HG02610 (cell line): Measurements from ENCODE around the gene CBX8.
"Not testable (repeated sequence)": the region's sequence is repeated elsewhere in the genome, so short reads cannot be mapped to it uniquely, and the experiment has no call there.

Experiments
- ATAC-seq: cut with Tn5 transposase; IDR thresholded peaks from one replicate; pipeline ENCODE4 v1.9.1; 2021; ENCODE audit warnings: mild to moderate bottlenecking, moderate library complexity; ENCODE audit not compliant: unreplicated experiment

CBX8 gene

GRCh38 chr17:79781736-79782575, 14.9 kb downstream of the CBX8 start:
- ATAC-seq = no peak

- no peak for ATAC-seq
Observed at GRCh38 chr17:79781012-79781650, 15.7 kb downstream of the CBX8 start.

GRCh38 chr17:79779661-79780365, 17.1 kb downstream of the CBX8 start:
- ATAC-seq = no peak

- ATAC-seq = no peak
Observed at GRCh38 chr17:79779084-79779529, 17.8 kb downstream of the CBX8 start.

DNA sequence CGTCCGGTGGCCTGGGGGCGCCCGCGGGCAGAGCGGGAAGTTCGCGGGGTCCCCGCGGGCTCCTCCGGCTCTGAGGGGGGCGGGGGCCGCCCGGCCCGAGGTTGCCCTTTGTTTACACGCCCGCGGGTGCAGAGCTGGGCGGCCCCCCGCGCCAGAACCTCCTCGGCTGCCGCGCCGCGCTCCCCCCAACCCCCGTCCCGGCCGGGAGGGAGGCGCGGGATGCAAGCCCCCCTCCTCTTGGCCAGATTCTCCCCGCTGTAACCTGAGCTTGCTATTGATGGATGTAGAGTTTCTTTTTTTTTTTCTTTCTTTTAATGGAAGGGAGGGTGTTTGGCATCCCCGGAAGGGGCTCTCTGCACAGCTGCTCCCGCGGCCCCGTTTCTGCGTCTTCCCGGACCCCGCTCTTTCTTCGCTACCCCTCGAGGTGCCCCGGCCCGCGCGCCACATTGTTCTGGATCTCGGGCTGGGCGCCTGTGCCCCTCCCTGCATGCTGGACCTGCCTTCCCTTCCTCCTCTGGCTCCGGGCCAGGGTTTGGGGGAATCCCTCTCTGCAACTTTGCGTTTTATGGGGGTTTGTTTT, 18.3 kb downstream of the CBX8 start:
- ATAC-seq = no peak

DNA sequence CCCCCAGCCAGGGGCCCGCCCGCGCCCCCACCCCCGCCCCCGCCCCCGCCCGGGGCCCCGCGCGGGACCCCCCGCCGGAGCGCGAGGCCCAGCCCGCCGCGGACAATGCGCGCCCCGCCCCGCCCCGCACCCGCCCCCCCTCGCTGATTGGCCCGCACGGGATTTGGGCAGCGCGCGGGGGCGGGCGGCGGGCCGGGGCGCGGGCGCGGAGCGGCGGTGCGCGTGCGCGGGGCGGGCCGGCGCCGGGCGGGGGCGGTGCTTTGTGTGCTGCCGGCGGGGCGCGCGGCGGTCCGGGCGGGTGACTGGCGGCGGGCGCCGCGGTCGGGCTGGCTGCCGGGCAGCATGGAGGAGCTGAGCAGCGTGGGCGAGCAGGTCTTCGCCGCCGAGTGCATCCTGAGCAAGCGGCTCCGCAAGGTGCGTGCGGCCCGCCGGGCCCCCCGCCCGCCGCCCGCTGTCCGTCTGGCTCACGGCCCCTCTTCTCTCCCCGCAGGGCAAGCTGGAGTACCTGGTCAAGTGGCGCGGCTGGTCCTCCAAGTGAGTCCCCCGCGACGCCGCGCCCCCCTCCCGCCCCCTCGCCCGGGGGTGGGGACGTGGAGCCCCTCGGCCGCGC, 18.9 kb downstream of the CBX8 start, which contains the start of gene CBX2:
CBX2 (plus strand) TSS at position 255 of the 610 bp plus-strand sequence; CDS start at position 343, 88 bp downstream.
- no peak for ATAC-seq

GRCh38 chr17:79777120-79777893, 19.6 kb downstream of the CBX8 start:
- no peak for ATAC-seq

- ATAC-seq = no peak
Observed at GRCh38 chr17:79776376-79777119, 20.3 kb downstream of the CBX8 start.

DNA sequence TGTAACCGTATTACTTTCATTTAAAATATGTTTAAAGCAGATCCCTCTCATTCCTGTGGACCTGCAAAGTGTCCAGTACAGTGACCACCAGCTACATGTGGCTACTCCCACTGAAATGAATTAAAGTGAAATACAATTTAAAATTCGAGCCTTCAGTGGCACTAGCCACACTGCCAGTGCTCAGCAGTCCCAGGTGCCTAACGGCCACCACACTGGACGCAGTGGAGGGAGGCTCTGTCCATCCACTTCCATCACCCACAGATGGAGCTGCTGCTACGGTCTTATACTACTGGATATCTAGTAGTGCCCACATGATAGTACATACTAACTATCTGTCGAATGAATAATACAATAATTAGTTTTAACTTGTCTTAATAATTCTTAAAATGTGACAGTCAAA, 21.2 kb downstream of the CBX8 start:
- ATAC-seq = no peak

DNA sequence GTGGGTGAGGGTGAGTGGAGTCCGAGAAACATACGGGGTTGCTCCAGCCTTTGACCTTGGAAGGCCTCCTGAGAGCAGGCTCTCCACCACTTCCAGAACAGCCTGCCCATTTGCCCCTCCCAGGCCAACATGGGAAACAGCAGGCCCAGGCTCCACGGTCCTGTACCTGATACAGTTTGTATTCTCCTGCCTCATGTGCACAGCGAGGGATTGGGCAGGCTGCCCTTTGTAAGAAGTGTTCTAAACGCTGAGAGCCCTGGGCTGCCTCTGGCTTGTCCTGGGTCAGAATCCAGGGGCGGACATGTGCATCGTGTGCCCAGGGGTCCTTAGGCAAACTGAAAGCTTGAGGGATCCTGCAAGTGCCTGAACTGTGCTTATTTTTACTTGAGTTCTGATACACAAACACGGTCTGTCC, 22.3 kb downstream of the CBX8 start:
- no peak for ATAC-seq

DNA sequence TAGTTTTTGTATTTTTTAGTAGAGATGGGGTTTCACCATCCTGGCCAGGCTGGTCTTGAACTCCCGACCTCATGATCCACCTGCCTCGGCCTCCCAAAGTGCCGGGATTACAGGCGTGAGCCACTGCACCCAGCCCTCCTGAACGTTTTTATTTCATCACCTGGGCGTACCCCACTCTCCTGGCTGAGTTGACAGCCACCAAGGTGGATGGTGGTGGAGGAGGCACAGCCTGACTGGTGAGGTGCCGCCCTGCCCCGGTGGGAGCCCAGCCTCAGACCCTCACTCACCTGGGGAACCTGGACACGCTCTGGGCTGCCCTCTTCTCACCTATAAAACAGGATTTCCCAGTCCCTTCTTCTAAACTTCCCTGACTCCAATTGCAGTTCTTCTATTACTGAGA, 24.2 kb downstream of the CBX8 start:
- not testable (repeated sequence) for ATAC-seq

DNA sequence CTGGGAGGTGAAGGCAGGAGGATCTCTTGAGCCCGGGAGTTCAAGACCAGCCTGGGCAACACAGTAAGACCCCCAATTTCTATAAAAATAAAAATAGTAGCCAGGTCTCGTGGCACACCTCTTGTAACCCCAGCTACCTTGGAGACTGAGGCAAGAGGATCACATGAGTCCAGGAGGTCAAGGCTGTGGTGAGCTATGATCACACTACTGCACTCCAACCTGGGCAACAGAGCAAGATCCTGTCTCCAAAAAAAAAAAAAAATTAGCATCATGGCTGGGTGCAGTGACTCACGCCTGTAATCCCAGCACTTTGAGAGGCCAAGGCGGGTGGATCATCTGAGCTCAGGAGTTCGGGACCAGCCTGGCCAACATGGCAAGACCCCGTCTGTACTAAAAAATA, 25.6 kb downstream of the CBX8 start:
- no peak for ATAC-seq

DNA sequence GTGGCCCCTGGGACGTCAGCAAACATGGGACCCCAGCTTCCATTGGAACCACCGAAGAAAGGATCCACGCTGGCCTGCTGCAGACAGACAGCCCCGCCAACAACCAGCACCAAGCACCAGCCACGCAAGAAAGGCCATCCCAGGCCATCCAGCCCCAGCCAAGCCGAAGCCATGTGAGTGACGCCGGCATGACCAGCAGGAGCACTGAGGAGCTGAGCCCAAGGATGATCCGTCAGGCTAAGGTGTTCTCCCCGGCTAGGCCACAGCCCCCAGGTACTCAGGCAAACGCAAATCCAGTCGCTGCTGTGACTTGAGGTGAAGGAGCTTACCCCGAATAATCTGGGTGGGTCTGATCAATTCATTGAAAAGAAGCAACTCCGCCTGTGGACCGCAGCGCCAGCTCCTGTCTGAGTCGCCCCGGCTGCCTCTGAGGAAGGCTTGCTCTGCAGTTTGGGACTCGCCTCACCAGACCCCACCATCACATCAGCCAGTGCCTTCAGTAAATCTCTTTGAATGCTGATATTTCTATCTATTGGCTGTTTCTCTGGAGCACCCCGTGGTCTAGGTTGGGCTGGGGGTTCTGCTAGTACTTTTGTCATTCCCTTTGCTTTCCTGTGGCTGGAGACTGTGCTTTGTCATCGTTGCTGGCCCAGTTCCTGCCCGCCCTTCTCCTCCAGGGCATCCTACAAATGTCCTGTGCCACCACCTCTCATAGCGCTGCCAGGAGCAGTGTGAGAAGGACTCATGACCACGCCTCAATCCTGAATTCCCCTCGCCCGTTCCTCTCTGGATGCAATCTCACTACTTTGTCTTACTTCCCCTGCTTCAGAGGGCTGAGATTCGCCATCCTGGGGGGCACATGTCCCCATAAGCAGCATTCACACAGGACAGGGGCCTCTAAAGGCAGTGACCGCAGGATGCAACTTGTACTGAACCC, 27.0 kb downstream of the CBX8 start:
- ATAC-seq = no peak

DNA sequence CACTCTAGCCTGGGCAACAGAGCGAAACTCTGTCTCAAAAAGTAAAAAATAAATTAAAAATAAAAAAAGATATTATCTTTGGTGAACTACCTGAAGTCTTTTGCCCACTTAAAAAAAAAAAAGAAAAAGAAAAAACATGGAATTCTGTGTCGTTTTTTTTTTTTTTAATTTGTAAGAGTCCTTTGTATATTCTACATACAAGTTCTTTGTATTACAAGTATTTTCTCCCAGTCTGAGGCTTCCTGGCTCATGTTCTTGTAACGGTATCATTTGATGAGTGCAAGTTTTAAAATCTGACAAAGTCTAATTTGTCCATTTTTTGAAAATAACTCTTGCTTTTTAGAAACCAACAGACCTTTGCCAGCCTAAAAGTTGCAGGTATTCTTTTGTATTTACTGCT, 31.2 kb downstream of the CBX8 start:
- ATAC-seq = no peak

DNA sequence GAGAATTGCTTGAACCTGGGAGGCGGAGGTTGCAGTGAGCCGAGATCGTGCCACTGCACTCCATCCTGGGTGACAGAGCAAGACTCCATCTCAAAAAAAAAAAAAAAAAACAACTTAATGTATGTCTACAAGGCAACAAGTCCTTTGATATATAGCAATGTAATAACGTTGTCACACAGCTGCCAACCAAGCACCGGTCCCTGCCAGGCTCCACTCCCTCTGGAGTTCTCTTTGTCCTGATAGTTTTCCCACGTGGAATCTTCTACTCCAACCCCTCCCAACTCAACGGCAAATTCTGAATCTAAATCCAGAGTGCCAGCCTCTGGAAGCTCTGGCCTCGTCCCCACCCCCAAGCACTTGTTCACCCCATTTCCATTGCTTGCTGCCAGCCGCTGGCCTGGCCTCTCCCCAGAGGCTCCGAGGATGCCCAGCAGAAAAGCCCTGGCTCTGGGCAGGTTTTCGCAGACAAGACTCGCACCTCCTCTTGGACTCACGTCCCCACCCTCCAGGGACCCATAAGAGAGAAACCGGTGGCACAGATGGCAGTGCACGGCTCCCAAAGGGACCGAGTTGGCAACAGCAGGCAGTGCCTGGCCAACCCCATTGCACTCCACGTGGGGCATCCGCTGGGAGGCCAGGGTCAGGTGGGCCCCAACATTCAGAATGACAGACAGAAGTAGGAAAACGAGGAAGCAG, 34.8 kb downstream of the CBX8 start:
- no peak for ATAC-seq

DNA sequence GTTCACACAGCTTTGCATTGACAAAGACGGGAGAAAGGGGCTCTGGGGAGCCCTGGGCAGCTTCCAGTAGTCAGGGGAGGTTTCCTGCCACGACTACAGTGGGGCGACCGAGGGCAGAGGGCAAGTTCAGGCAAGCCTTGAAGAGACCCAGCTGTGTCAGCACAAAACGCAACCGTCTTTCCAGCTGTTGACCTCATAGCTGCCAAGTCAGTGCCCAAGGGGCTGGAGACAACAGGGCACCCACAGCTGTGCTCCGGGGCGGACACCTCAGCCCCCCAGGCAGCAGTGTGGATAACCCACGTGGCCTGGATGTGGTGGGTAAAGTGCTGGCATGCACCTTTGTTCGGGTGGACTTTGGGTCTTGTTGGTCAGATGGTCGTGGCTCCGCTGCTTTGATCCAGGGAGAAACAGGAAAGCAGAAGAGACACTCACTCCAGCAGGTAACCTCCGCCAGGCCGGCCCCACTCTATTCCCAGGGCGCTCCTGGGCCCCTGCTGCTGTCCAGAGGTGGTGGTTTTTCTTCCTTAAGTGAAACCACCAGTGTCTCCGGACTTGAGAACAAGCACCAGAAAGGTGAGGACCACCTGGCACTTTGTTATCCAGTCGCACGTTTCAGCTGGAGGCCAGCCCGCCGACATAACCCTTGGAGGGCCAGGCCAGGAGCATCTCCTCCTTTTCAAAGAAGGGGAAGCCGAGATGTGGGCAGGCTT, 36.5 kb downstream of the CBX8 start:
- ATAC-seq = no peak

DNA sequence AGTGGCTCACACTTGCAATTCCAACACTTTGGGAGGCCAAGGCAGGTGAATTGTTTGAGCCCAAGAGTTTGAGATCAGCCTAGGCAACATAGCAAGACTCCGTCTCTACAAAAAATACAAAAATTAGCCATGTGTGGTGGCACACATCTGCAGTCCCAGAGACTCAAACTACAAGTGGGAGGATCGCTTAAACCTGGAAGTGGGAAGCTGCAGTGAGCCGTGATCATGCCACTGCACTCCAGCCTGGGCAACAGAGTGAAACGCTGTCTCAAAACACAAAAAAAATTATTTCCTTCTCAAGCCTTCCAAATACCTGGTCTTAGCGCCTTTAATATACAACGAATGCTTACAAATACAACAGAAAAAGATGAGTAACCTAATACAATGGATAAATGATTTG, 38.6 kb downstream of the CBX8 start:
- no peak for ATAC-seq
